ENCODE results near the gene RAB37.

RAB37 gene

DNA sequence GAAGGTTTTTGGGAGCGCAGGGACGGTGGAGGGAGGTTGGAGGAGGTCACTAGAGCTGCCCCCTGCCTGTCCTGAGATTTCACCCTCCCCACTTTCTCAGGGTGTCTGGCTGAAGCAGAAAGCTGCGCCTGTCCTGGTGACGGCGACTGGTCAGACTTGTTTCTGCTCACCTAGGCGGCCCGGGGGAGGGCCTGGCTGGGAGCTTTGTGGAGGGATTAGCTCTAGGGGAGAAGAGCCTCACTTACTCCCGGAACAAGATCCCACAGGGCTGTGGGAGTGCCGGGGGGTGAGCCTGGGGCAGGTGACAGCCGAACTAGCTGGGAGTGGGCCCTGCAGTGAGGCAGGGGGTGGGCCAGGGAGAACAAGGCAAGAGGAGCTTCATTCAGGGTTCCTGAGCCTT is 22.9 kb downstream of the RAB37 start:
- peaks cover 7% of the 10 kb centered on the region for H3K4me1 ChIP-seq (ENCODE audit: insufficient read depth, low read length, severe bottlenecking)
- no peak overlapping the region for H3K9ac ChIP-seq (ENCODE audit: low read length)
- H3K79me2 ChIP-seq (ENCODE audit: insufficient read depth, low read length), result no peaks in the 10 kb centered on the region
- H3K4me3 ChIP-seq (ENCODE audit: low read depth, low read length, poor library complexity, severe bottlenecking), result no peak overlapping the region
- no peak for TF ChIP-seq EZH2 (IDR thresholded peaks at IDR 0.05; ENCODE audit: borderline replicate concordance, low read length)
- TF ChIP-seq, protein P1, sequence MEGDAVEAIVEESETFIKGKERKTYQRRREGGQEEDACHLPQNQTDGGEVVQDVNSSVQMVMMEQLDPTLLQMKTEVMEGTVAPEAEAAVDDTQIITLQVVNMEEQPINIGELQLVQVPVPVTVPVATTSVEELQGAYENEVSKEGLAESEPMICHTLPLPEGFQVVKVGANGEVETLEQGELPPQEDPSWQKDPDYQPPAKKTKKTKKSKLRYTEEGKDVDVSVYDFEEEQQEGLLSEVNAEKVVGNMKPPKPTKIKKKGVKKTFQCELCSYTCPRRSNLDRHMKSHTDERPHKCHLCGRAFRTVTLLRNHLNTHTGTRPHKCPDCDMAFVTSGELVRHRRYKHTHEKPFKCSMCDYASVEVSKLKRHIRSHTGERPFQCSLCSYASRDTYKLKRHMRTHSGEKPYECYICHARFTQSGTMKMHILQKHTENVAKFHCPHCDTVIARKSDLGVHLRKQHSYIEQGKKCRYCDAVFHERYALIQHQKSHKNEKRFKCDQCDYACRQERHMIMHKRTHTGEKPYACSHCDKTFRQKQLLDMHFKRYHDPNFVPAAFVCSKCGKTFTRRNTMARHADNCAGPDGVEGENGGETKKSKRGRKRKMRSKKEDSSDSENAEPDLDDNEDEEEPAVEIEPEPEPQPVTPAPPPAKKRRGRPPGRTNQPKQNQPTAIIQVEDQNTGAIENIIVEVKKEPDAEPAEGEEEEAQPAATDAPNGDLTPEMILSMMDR (IDR thresholded peaks at IDR 0.05; ENCODE audit: low read length), result no peak
- H3F3A ChIP-seq (ENCODE audit: insufficient read depth, low read length), result no peaks in the 10 kb centered on the region
- H4K20me1 ChIP-seq (ENCODE audit: insufficient read depth, low read length), result no peaks in the 10 kb centered on the region
- H3K4me2 ChIP-seq (ENCODE audit: low read length), result no peak overlapping the region
- H3K36me3 ChIP-seq (ENCODE audit: insufficient read depth, low read length), result no peaks in the 10 kb centered on the region
- H3K9me3 ChIP-seq (ENCODE audit: low read length), result no peaks in the 10 kb centered on the region
- H3K9me2 ChIP-seq (ENCODE audit: low read depth, low read length), result no peaks in the 10 kb centered on the region
- no peak overlapping the region for H3K27ac ChIP-seq (ENCODE audit: low read depth, low read length, poor library complexity, severe bottlenecking)
- H2AFZ ChIP-seq (ENCODE audit: low read length), result no peak overlapping the region
- no peaks in the 10 kb centered on the region for H3K27me3 ChIP-seq (ENCODE audit: insufficient read depth, low read length)

DNA sequence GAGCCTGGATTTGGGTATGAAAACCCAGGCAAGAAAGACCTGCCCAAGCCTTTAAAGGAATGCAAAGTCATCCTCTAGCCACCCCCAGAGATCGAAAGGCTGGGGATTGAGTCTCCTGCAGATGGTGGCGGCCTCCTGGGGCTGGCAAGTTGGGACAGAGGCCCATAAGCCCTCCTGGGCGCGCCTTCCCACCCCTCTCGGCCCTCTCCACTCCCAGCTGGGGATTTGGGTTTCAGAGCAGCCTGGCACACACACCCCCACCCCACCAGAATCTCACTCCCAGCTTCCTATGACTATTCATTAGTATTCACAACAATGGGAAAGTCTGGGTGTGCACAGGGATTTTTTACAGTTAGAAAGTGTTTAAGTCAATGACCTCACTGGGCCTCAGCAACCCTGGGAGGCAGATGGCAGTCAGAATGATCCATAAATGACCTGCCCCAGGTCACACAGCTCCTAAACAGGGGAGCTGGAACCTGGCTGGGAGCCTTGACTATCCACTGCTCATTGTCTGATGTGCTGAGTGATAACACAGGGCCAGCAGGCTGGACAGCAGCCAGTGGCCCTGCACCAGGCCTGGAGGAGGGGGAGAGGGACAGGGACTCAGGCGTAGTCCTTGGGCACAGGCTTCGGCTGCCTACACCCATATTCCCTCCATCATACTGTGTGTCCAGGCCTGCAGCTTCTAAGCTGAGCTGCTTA is 23.5 kb downstream of the RAB37 start:
- Histone ChIP-seq H3K9ac (ENCODE audit: low read length) (no peak overlapping the region), H3K4me3 (ENCODE audit: low read depth, low read length, poor library complexity, severe bottlenecking) (no peak overlapping the region), H3K79me2 (ENCODE audit: insufficient read depth, low read length) (no peaks in the 10 kb centered on the region), H3K9me3 (ENCODE audit: low read length) (no peaks in the 10 kb centered on the region), H3F3A (ENCODE audit: insufficient read depth, low read length) (no peaks in the 10 kb centered on the region), H4K20me1 (ENCODE audit: insufficient read depth, low read length) (no peaks in the 10 kb centered on the region), H3K4me1 (ENCODE audit: insufficient read depth, low read length, severe bottlenecking) (peaks cover 7% of the 10 kb centered on the region), H3K27me3 (ENCODE audit: insufficient read depth, low read length) (no peaks in the 10 kb centered on the region), H2AFZ (ENCODE audit: low read length) (no peak overlapping the region), H3K36me3 (ENCODE audit: insufficient read depth, low read length) (no peaks in the 10 kb centered on the region), H3K9me2 (ENCODE audit: low read depth, low read length) (no peaks in the 10 kb centered on the region), H3K4me2 (ENCODE audit: low read length) (no peak overlapping the region), H3K27ac (ENCODE audit: low read depth, low read length, poor library complexity, severe bottlenecking) (no peak overlapping the region)
- no peak for TF ChIP-seq EZH2 (IDR thresholded peaks at IDR 0.05; ENCODE audit: borderline replicate concordance, low read length)
- TF ChIP-seq, protein P1 (IDR thresholded peaks at IDR 0.05; ENCODE audit: low read length), result no peak

DNA sequence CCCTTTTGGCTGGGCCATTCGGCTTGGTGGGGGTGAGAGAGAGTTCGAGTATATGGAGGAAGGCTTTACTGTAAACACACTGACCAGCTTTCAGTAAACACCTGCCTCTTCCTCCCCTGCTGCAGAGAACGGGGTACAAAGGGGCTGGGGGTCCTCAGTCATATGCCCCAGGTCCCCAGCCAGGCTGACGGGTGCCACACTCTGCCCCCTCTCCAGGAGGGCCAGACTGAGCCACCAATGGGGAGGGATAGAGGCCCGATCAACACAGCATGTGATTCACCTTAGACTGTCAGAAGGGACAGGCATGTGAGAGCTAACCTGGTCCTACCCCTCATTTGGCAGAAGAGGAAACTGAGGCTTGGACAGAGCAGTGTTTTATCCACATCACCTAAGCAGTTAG is 24.4 kb downstream of the RAB37 start:
- H3K4me3 ChIP-seq (ENCODE audit: low read depth, low read length, poor library complexity, severe bottlenecking), result no peak overlapping the region
- no peak overlapping the region for H3K4me2 ChIP-seq (ENCODE audit: low read length)
- H4K20me1 ChIP-seq (ENCODE audit: insufficient read depth, low read length), result no peaks in the 10 kb centered on the region
- H3K4me1 ChIP-seq (ENCODE audit: insufficient read depth, low read length, severe bottlenecking), result peaks cover 7% of the 10 kb centered on the region
- no peaks in the 10 kb centered on the region for H3K9me3 ChIP-seq (ENCODE audit: low read length)
- H3F3A ChIP-seq (ENCODE audit: insufficient read depth, low read length), result no peaks in the 10 kb centered on the region
- no peak overlapping the region for H3K9ac ChIP-seq (ENCODE audit: low read length)
- no peak overlapping the region for H3K27ac ChIP-seq (ENCODE audit: low read depth, low read length, poor library complexity, severe bottlenecking)
- TF ChIP-seq, protein P1 (IDR thresholded peaks at IDR 0.05; ENCODE audit: low read length), result no peak
- TF ChIP-seq EZH2 (IDR thresholded peaks at IDR 0.05; ENCODE audit: borderline replicate concordance, low read length), result no peak
- no peaks in the 10 kb centered on the region for H3K79me2 ChIP-seq (ENCODE audit: insufficient read depth, low read length)
- H3K36me3 ChIP-seq (ENCODE audit: insufficient read depth, low read length), result no peaks in the 10 kb centered on the region
- H3K9me2 ChIP-seq (ENCODE audit: low read depth, low read length), result no peaks in the 10 kb centered on the region
- H3K27me3 ChIP-seq (ENCODE audit: insufficient read depth, low read length), result no peaks in the 10 kb centered on the region
- no peak overlapping the region for H2AFZ ChIP-seq (ENCODE audit: low read length)
